ENCODE results near the gene TMED9. TPM values are rescaled to one million over a fixed set of nuclear protein-coding genes. Genes with fewer than 3 reads are reported as not detected.
"Not testable (repeated sequence)": the region's sequence is repeated elsewhere in the genome, so short reads cannot be mapped to it uniquely, and the experiment has no call there.

Gene TMED9
- total RNA-seq, 1 experiment from 2014 or later, result 156 TPM

DNA sequence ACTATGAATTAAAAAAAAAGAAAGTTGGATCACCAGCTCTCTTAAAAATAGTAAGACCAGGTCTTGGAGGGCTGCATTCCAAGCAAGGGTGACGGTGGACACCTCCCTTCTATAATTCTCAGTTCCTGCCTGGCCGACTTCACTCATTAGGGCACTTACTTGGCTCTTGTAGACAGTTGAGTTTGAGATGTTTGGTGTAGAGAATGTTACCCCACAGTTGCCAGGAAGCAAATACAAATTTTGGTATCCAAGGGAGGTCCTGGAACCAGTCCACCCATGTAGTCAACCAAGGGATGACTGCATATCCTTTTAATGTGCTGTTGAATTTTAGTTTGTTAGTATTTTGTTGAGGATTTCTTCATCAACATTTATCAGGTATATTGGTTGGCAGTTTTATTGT lies 28.6 kb downstream of the TMED9 start:
- H3K23me2 ChIP-seq (ENCODE audit: insufficient read length, low read depth, low read length, poor library complexity, severe bottlenecking), result no peaks in the 10 kb centered on the region
- no peak overlapping the region for H3T11ph ChIP-seq (ENCODE audit: low read length)
- no peak overlapping the region for H2BK15ac ChIP-seq (ENCODE audit: low read depth, low read length)
- H3K27ac ChIP-seq (ENCODE audit: insufficient read length, low read depth, low read length), result no peak overlapping the region
- H3K79me2 ChIP-seq (ENCODE audit: insufficient read depth, low read length), result no peaks in the 10 kb centered on the region
- H4K20me1 ChIP-seq (ENCODE audit: control insufficient read depth, insufficient read depth, insufficient read length), result no peaks in the 10 kb centered on the region
- H4K91ac ChIP-seq (ENCODE audit: insufficient read length, low read depth, low read length), result no peak overlapping the region
- H3K4me1 ChIP-seq (ENCODE audit: insufficient read depth, low read length), result no peaks in the 10 kb centered on the region
- H2BK20ac ChIP-seq (ENCODE audit: low read depth, low read length, poor library complexity, severe bottlenecking), result no peak overlapping the region
- H3K9ac ChIP-seq (ENCODE audit: extremely low read depth, insufficient read length, low read length), result no peak overlapping the region
- DNase-seq, result no peak
- WGBS (ENCODE audit: extremely low coverage, insufficient read length, low lambda C conversion rate), result no CpG with 5 or more reads among the region's 2 CpGs
- no peak overlapping the region for H3K4me2 ChIP-seq (ENCODE audit: insufficient read depth, insufficient read length, low read length)
- H3K79me1 ChIP-seq (ENCODE audit: insufficient read depth, low read depth, low read length, poor library complexity, severe bottlenecking), result no peaks in the 10 kb centered on the region
- H3K27me3 Mint-ChIP-seq (ENCODE audit: low read depth), result no peaks in the 10 kb centered on the region
- H2AK5ac ChIP-seq (ENCODE audit: insufficient read length, low read length), result no peak overlapping the region
- no peak overlapping the region for H3K18ac ChIP-seq (ENCODE audit: insufficient read length, low read depth, low read length)
- H2AFZ ChIP-seq (ENCODE audit: low read length), result no peak overlapping the region
- TF ChIP-seq CTCF (conservative IDR thresholded peaks at IDR 0.05), result no peak
- H3K36me3 Mint-ChIP-seq (ENCODE audit: insufficient read depth in 1 of 3, low read depth in 3 of 3), result peaks cover 25 to 32% (median 25%) of the 10 kb centered on the region in 3 experiments
- H3K4ac ChIP-seq (ENCODE audit: low read depth, low read length), result no peak overlapping the region
- no peak overlapping the region for H4K8ac ChIP-seq (replicated peaks; ENCODE audit: insufficient read length, low read depth, low read length)
- H3K27me3 ChIP-seq (ENCODE audit: insufficient read depth, low read length), result no peaks in the 10 kb centered on the region
- no peak overlapping the region for H3K14ac ChIP-seq (ENCODE audit: insufficient read depth, low read length)
- no peak overlapping the region for H2BK5ac ChIP-seq (ENCODE audit: insufficient read length, low read length)
- H3K27ac Mint-ChIP-seq, result no peak overlapping the region
- H2BK120ac ChIP-seq (ENCODE audit: low read depth, low read length, poor library complexity, severe bottlenecking), result no peak overlapping the region
- no peak overlapping the region for H3K56ac ChIP-seq (ENCODE audit: insufficient read length, low read depth, low read length)
- no peak overlapping the region for H3K4me3 Mint-ChIP-seq
- H3K23ac ChIP-seq (ENCODE audit: insufficient read length, low read depth, low read length), result no peak overlapping the region
- H4K5ac ChIP-seq (ENCODE audit: insufficient read length, low read depth, low read length), result no peak overlapping the region
- H3K4me1 Mint-ChIP-seq, result no peaks in the 10 kb centered on the region
- H2BK12ac ChIP-seq (ENCODE audit: insufficient read length, low read depth, low read length), result no peak overlapping the region
- H3K9me3 ChIP-seq (ENCODE audit: control insufficient read depth, low read depth, low read length), result no peaks in the 10 kb centered on the region
- no peaks in the 10 kb centered on the region for H3K9me3 Mint-ChIP-seq

GRCh38 chr5:177624172-177624571 lies 32.2 kb downstream of the TMED9 start:
- not testable (repeated sequence) for H3K27me3 ChIP-seq (ENCODE audit: insufficient read depth, low read length); H3K23ac ChIP-seq (ENCODE audit: insufficient read length, low read depth, low read length); H3K23me2 ChIP-seq (ENCODE audit: insufficient read length, low read depth, low read length, poor library complexity, severe bottlenecking); H4K5ac ChIP-seq (ENCODE audit: insufficient read length, low read depth, low read length); H3K4me2 ChIP-seq (ENCODE audit: insufficient read depth, insufficient read length, low read length); DNase-seq; H3K18ac ChIP-seq (ENCODE audit: insufficient read length, low read depth, low read length); H3K9me3 Mint-ChIP-seq; H4K8ac ChIP-seq (replicated peaks; ENCODE audit: insufficient read length, low read depth, low read length); H3K9me3 ChIP-seq (ENCODE audit: control insufficient read depth, low read depth, low read length); H2AFZ ChIP-seq (ENCODE audit: low read length); H3K79me2 ChIP-seq (ENCODE audit: insufficient read depth, low read length); H3K4ac ChIP-seq (ENCODE audit: low read depth, low read length); H3K27me3 Mint-ChIP-seq (ENCODE audit: low read depth); H2BK5ac ChIP-seq (ENCODE audit: insufficient read length, low read length); H3K56ac ChIP-seq (ENCODE audit: insufficient read length, low read depth, low read length); H3K79me1 ChIP-seq (ENCODE audit: insufficient read depth, low read depth, low read length, poor library complexity, severe bottlenecking); H2BK20ac ChIP-seq (ENCODE audit: low read depth, low read length, poor library complexity, severe bottlenecking); H2BK15ac ChIP-seq (ENCODE audit: low read depth, low read length); H4K91ac ChIP-seq (ENCODE audit: insufficient read length, low read depth, low read length); H3K4me1 ChIP-seq (ENCODE audit: insufficient read depth, low read length); H3T11ph ChIP-seq (ENCODE audit: low read length); H3K9ac ChIP-seq (ENCODE audit: extremely low read depth, insufficient read length, low read length); H3K14ac ChIP-seq (ENCODE audit: insufficient read depth, low read length); H4K20me1 ChIP-seq (ENCODE audit: control insufficient read depth, insufficient read depth, insufficient read length); H3K27ac ChIP-seq (ENCODE audit: insufficient read length, low read depth, low read length); H2BK12ac ChIP-seq (ENCODE audit: insufficient read length, low read depth, low read length); H3K4me1 Mint-ChIP-seq; H2BK120ac ChIP-seq (ENCODE audit: low read depth, low read length, poor library complexity, severe bottlenecking); H2AK5ac ChIP-seq (ENCODE audit: insufficient read length, low read length); H3K27ac Mint-ChIP-seq; H3K4me3 Mint-ChIP-seq
- peaks cover 6 to 14% (median 12%) of the 10 kb centered on the region in 3 experiments for H3K36me3 Mint-ChIP-seq (ENCODE audit: insufficient read depth in 1 of 3, low read depth in 3 of 3)
- no CpG with 5 or more reads among the region's 10 CpGs for WGBS (ENCODE audit: extremely low coverage, insufficient read length, low lambda C conversion rate)
